Stimulated activated CD4-positive, alpha-beta T cell treated with anti-CD3 and anti-CD28 coated beads, Interleukin-1b, Interleukin-23, amount 100 ng/mL, for 48 hours (primary cell): ENCODE results near the gene TEX19.
"Not testable (repeated sequence)": the region's sequence is repeated elsewhere in the genome, so short reads cannot be mapped to it uniquely, and the experiment has no call there.

Source experiments
- DNase-seq: peaks from one replicate; pipeline ENCODE4 v3.0.0-alpha.2; 2020

TEX19 gene

GRCh38 chr17:82377924-82378740, 19.1 kb downstream of the TEX19 start:
- DNase-seq, result no peak

GRCh38 chr17:82378741-82379021, 19.6 kb downstream of the TEX19 start:
- no peak for DNase-seq

- DNase-seq, result no peak
Measured at GRCh38 chr17:82380860-82381702, 22.0 kb downstream of the TEX19 start.

GRCh38 chr17:82381703-82382009, 22.6 kb downstream of the TEX19 start:
- DNase-seq, result not testable (repeated sequence)

- not testable (repeated sequence) for DNase-seq
Measured at GRCh38 chr17:82382220-82382932, 23.3 kb downstream of the TEX19 start.

GRCh38 chr17:82382933-82383255, 23.8 kb downstream of the TEX19 start:
- no peak for DNase-seq

- DNase-seq, result no peak
Measured at GRCh38 chr17:82383411-82383810, 24.4 kb downstream of the TEX19 start.

GRCh38 chr17:82384051-82384729, 25.1 kb downstream of the TEX19 start:
- DNase-seq, result no peak

- no peak for DNase-seq
Measured at GRCh38 chr17:82384730-82385481, 25.9 kb downstream of the TEX19 start.

- no peak for DNase-seq
Measured at GRCh38 chr17:82385559-82386254, 26.7 kb downstream of the TEX19 start.

GRCh38 chr17:82386255-82386831, 27.3 kb downstream of the TEX19 start:
- no peak for DNase-seq

- no peak for DNase-seq
Measured at GRCh38 chr17:82386881-82387704, 28.0 kb downstream of the TEX19 start.

- DNase-seq, result no peak
Measured at GRCh38 chr17:82387705-82388106, 28.7 kb downstream of the TEX19 start.

- no peak for DNase-seq
Measured at GRCh38 chr17:82388223-82388921, 29.3 kb downstream of the TEX19 start.

GRCh38 chr17:82388922-82389283, 29.9 kb downstream of the TEX19 start:
- DNase-seq, result no peak

GRCh38 chr17:82389379-82389778, 30.3 kb downstream of the TEX19 start:
- no peak for DNase-seq

- no peak for DNase-seq
Measured at GRCh38 chr17:82390015-82390859, 31.2 kb downstream of the TEX19 start.

GRCh38 chr17:82390860-82391435, 31.9 kb downstream of the TEX19 start:
- no peak for DNase-seq
